22Rv1 (cell line): Measurements from ENCODE around the gene TANK.

Source experiments
- H3K27ac ChIP-seq: fragments of 450-650 bp; 2 replicates; pipeline ENCODE4 v1.5.1; 2017
- ZFX ChIP-seq: fragments of 450-650 bp; IDR thresholded peaks from 2 replicates; pipeline ENCODE4 v1.6.1; 2017; ENCODE audit warnings: antibody characterized with exemption, borderline replicate concordance
- TF ChIP-seq, protein P1 (sequence below): fragments of 450-650 bp; IDR thresholded peaks from 2 replicates; pipeline ENCODE4 v1.5.1; 2017; ENCODE audit warnings: mild to moderate bottlenecking

Gene TANK

GRCh38 chr2:161146209-161146775 lies 13.9 kb upstream of the TANK start:
- H3K27ac ChIP-seq = no peak overlapping the region
- TF ChIP-seq ZFX = no peak
- TF ChIP-seq, protein P1, sequence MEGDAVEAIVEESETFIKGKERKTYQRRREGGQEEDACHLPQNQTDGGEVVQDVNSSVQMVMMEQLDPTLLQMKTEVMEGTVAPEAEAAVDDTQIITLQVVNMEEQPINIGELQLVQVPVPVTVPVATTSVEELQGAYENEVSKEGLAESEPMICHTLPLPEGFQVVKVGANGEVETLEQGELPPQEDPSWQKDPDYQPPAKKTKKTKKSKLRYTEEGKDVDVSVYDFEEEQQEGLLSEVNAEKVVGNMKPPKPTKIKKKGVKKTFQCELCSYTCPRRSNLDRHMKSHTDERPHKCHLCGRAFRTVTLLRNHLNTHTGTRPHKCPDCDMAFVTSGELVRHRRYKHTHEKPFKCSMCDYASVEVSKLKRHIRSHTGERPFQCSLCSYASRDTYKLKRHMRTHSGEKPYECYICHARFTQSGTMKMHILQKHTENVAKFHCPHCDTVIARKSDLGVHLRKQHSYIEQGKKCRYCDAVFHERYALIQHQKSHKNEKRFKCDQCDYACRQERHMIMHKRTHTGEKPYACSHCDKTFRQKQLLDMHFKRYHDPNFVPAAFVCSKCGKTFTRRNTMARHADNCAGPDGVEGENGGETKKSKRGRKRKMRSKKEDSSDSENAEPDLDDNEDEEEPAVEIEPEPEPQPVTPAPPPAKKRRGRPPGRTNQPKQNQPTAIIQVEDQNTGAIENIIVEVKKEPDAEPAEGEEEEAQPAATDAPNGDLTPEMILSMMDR = no peak

DNA sequence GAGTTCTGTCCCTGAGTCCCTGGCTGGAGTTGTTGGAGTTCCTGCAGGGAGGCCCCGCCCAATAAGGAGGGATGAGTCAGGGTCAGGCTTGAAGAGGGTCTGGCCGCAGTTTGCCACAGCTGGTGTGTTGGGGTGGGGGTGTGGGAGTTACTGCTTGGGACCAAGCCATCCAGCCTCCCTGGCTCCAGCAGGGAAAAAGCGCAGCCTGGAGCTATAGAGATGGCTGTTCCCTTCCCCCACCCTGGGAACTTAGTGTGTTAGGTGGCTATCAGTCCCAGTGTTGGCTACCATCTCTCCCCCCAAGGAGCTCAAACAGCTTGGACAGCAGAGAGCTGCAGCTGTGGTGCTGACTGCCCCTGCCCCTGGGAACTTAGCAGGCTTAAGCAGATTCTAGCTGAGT lies 13.2 kb upstream of the TANK start:
- TF ChIP-seq, protein P1 = no peak
- TF ChIP-seq ZFX = no peak
- H3K27ac ChIP-seq = no peak overlapping the region

DNA sequence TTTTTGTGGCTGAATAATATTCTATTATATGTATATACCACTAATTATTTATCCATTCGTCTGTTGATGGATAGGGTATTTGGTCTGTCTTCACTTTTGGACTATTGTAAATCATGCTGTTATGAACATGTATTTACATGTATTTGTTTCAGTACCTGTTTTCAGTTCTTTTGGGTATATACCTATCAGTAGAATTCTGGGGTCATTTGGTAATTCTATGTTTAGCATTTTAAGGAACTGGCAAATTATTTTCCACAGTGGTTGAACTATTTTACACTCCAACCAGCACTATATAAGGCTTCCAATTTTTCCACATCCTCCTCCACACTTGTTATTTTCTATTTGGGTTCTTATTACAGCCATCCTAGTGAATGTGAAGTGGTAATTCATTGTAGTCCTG lies 12.4 kb upstream of the TANK start:
- no peak overlapping the region for H3K27ac ChIP-seq
- TF ChIP-seq, protein P1 = no peak
- TF ChIP-seq ZFX = no peak

GRCh38 chr2:161150704-161151103 lies 9.5 kb upstream of the TANK start:
- H3K27ac ChIP-seq = no peak overlapping the region
- TF ChIP-seq, protein P1 = no peak
- no peak for TF ChIP-seq ZFX

- no peak overlapping the region for H3K27ac ChIP-seq
- no peak for TF ChIP-seq ZFX
- TF ChIP-seq, protein P1 = no peak
Measured at GRCh38 chr2:161152302-161152701, 7.9 kb upstream of the TANK start.

GRCh38 chr2:161158882-161159281 lies 1.3 kb upstream of the TANK start:
- H3K27ac ChIP-seq = peak overlapping the region; percentile 95
- TF ChIP-seq ZFX = no peak
- TF ChIP-seq, protein P1 = no peak

DNA sequence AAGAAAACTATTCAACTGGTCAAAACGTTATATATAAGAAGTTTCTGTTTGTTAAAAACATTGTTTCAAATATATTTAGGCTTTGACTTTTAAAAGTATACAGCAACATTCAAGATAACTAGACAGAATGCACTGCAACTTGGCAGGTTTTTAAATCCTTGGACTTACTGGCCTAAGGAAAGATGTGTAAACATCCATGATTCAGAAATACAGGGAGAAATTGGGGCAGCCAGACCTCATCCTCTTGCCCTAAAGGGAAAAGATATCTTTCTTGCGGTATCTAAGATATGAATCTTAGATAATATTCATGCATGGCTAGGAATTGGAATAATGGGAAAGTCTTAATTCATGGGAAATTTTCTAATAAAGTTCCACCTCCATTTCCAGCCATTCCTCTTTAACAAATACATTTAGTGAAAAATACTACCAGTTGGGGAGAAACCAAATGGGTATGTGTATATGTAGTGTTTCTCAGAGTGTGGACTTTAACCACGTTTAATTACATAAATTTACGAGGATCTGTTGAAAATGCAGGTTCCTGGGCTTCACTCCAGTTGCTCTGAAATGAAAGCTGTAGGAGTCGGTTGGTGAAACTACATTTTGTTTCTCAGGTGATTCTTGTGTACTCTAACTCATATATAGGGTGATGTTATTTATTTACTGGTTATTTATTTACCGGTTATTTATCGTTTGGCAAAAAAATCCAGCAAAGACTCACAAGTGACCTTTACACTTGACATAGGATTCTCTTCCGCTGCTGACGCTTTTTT lies 587 bp upstream of the TANK start:
- H3K27ac ChIP-seq = peak overlapping the region; percentile 95
- TF ChIP-seq ZFX = no peak
- TF ChIP-seq, protein P1 = no peak
